ENCODE results near the gene FHOD3. TPM values are rescaled to one million over a fixed set of nuclear protein-coding genes. Genes with fewer than 3 reads are reported as not detected.
A peak's percentile ranks its signal among the peaks of the same experiment; 100 is the strongest.

FHOD3 gene
- total and polyA plus RNA-seq, 2 of the 13 experiments (the other 11 are each of a cell fraction or from before 2014, with no cell fraction given), result 0.07 TPM; not detected in 1

- TF ChIP-seq ISL2 (CRISPR knock-in tag; IDR thresholded peaks at IDR 0.05) (peak; percentile 49; the same call in 1 of the 2 replicates), HNF4A (CRISPR knock-in tag; IDR thresholded peaks at IDR 0.05) (0 out of 2 replicates have a peak, but pooled peaks have one; percentile 37), ZNF124 (CRISPR knock-in tag; IDR thresholded peaks at IDR 0.05) (0 out of 2 replicates have a peak, but pooled peaks have one; percentile 18), MYNN (CRISPR knock-in tag; IDR thresholded peaks at IDR 0.05; ENCODE audit: low read depth) (peak; percentile 97), ZNF7 (CRISPR knock-in tag; IDR thresholded peaks at IDR 0.05) (peak; percentile 70; the same call in 1 of the 2 replicates), XRCC5 (optimal IDR thresholded peaks at IDR 0.05; ENCODE audit: low read length) (peak; percentile 62), SOX13 (IDR thresholded peaks at IDR 0.05) (no peak), SOX13 (CRISPR knock-in tag; conservative IDR thresholded peaks at IDR 0.05 in 1 of 2, IDR thresholded peaks at IDR 0.05 in 1 of 2) (peak in 1 of 2 experiments; percentile 38; a peak in 1 of 4 replicates), HDAC2 (CRISPR knock-in tag; IDR thresholded peaks at IDR 0.05) (peak; percentile 39; the same call in 1 of the 2 replicates), ZBTB7A (CRISPR knock-in tag; IDR thresholded peaks at IDR 0.05) (peak; percentile 74; the same call in 1 of the 2 replicates), TBX2 (CRISPR knock-in tag; IDR thresholded peaks at IDR 0.05; ENCODE audit: borderline replicate concordance) (peak; percentile 31; the same call in 1 of the 2 replicates), ZBTB7B (CRISPR knock-in tag; IDR thresholded peaks at IDR 0.05) (peak; percentile 38; the same call in 1 of the 2 replicates), ZNF792 (CRISPR knock-in tag; IDR thresholded peaks at IDR 0.05) (no peak), PHF21A (CRISPR knock-in tag; IDR thresholded peaks at IDR 0.05) (peak; percentile 64), ZNF331 (CRISPR knock-in tag; IDR thresholded peaks at IDR 0.05) (peak; percentile 32; the same call in 1 of the 2 replicates), PAXIP1 (CRISPR knock-in tag; conservative IDR thresholded peaks at IDR 0.05) (peak; percentile 24; the same call in 1 of the 2 replicates), ZNF567 (CRISPR knock-in tag; IDR thresholded peaks at IDR 0.05; ENCODE audit: borderline replicate concordance) (no peak), TBL1XR1 (IDR thresholded peaks at IDR 0.05; ENCODE audit: borderline replicate concordance, low read length, partially characterized antibody) (no peak), ARID5B (CRISPR knock-in tag; IDR thresholded peaks at IDR 0.05) (peak; percentile 28; the same call in 1 of the 2 replicates), ZNF776 (CRISPR knock-in tag; IDR thresholded peaks at IDR 0.05) (no peak), ZNF619 (CRISPR knock-in tag; IDR thresholded peaks at IDR 0.05) (0 out of 2 replicates have a peak, but pooled peaks have one; percentile 17), ZFY (CRISPR knock-in tag; IDR thresholded peaks at IDR 0.05) (no peak)
Measured at GRCh38 chr18:36255072-36255698, 42.3 kb upstream of the FHOD3 start (continued).

Measured in HepG2 (cell line).